H1 (cell line): ENCODE measurements around the gene PPFIBP2. TPM values are rescaled to one million over a fixed set of nuclear protein-coding genes. Genes with fewer than 3 reads are reported as not detected.
A peak's percentile ranks its signal among the peaks of the same experiment; 100 is the strongest.

Experiments used
- CTCF ChIA-PET: fragments of 300-600 bp; sonication (Branson Sonifier 250); formaldehyde crosslinking; loops from one replicate; lab custom pipeline; 2021; ENCODE audit not compliant: partially characterized antibody; lab: Charles Lee
- POLR2A ChIA-PET: fragments of 300-600 bp; sonication (Branson Sonifier 250); formaldehyde crosslinking; loops from one replicate; lab custom pipeline; 2021; ENCODE audit warnings: inconsistent platforms; ENCODE audit not compliant: partially characterized antibody; lab: Charles Lee
- DNase-seq, 2 experiments: peaks; one replicate each; pipeline versions ENCODE4 v3.0.0 to v3.0.0-alpha.2; 2010 to 2022; ENCODE audit warnings: low spot score in 2 of 2, low read depth in 1 of 2, mixed read lengths in 1 of 2
- FAIRE-seq: peaks from 2 replicates; lab custom pipeline; 2011; peaks lifted over from hg19 to GRCh38; lab: Jason Lieb, UNC
- H2AFZ ChIP-seq: 2 replicates; pipeline ENCODE4 v1.8.1; 2012; ENCODE audit warnings: low read length, inconsistent platforms
- H2AK5ac ChIP-seq: 2 replicates; pipeline ENCODE4 v1.6.1; 2013; ENCODE audit warnings: low read depth, low read length
- H2BK120ac ChIP-seq: replicated peaks from 2 replicates; pipeline ENCODE3; 2013; ENCODE audit warnings: low read depth, low read length, inconsistent platforms
- H2BK12ac ChIP-seq: 2 replicates; pipeline ENCODE4 v1.6.1; 2013; ENCODE audit warnings: low read depth, low read length
- H2BK15ac ChIP-seq: 2 replicates; pipeline ENCODE4 v1.6.1; 2013; ENCODE audit warnings: low read length
- H2BK20ac ChIP-seq: 2 replicates; pipeline ENCODE4 v1.6.1; 2013; ENCODE audit warnings: low read length
- H2BK5ac ChIP-seq: 2 replicates; pipeline ENCODE4 v1.6.1; 2013; ENCODE audit warnings: low read depth, low read length
- H3K14ac ChIP-seq: 2 replicates; pipeline ENCODE4 v1.6.1; 2013; ENCODE audit warnings: inconsistent platforms; ENCODE audit not compliant: insufficient read length
- H3K18ac ChIP-seq: 2 replicates; pipeline ENCODE4 v1.6.1; 2013; ENCODE audit warnings: low read length; ENCODE audit errors: extremely low read depth
- H3K23ac ChIP-seq: 2 replicates; pipeline ENCODE4 v1.6.1; 2013; ENCODE audit warnings: inconsistent platforms; ENCODE audit not compliant: insufficient read length
- H3K23me2 ChIP-seq: 2 replicates; pipeline ENCODE4 v1.6.1; 2013; ENCODE audit warnings: low read depth, low read length
- H3K27ac ChIP-seq: 2 replicates; pipeline ENCODE4 v1.6.1; 2011; ENCODE audit warnings: low read depth, low read length, inconsistent platforms
- H3K27me3 ChIP-seq, 4 experiments: replicated peaks in 1 of 4; 1 replicate in 1 of 4; 2 replicates in 3 of 4; pipeline versions ENCODE4 v1.6.1 to v1.8.1; 2011 to 2013; ENCODE audit warnings: low read length in 3 of 4, mild to moderate bottlenecking in 3 of 4, inconsistent platforms in 2 of 4, mixed read lengths in 2 of 4, moderate library complexity in 1 of 4; ENCODE audit not compliant: control insufficient read depth in 3 of 4, insufficient read depth in 3 of 4; ENCODE audit errors: extremely low read depth in 1 of 4
- H3K36me3 ChIP-seq, 4 experiments: 2 replicates each; pipeline versions ENCODE4 v1.6.1 to v1.8.1; 2011 to 2013; ENCODE audit warnings: mild to moderate bottlenecking in 4 of 4, low read length in 3 of 4, moderate library complexity in 2 of 4, control low read depth in 1 of 4, inconsistent platforms in 1 of 4; ENCODE audit not compliant: insufficient read depth in 4 of 4, control insufficient read depth in 2 of 4
- H3K4ac ChIP-seq: replicated peaks from 2 replicates; pipeline ENCODE3; 2013; ENCODE audit warnings: low read length, low read depth, mixed read lengths, inconsistent platforms; ENCODE audit not compliant: insufficient read length
- H3K4me1 ChIP-seq, 4 experiments: replicated peaks in 1 of 4; 1 replicate in 1 of 4; 2 replicates in 3 of 4; pipeline versions ENCODE4 v1.6.1 to v1.8.1; 2011 to 2013; ENCODE audit warnings: low read length in 3 of 4, inconsistent platforms in 2 of 4, mixed read lengths in 1 of 4; ENCODE audit not compliant: insufficient read depth in 4 of 4, control insufficient read depth in 3 of 4
- H3K4me2 ChIP-seq, 2 experiments: 2 replicates each; pipeline versions ENCODE4 v1.6.1 to v1.8.1; 2011 to 2013; ENCODE audit warnings: low read depth in 2 of 2, low read length in 2 of 2, control low read depth in 1 of 2, inconsistent platforms in 1 of 2, mild to moderate bottlenecking in 1 of 2; ENCODE audit not compliant: insufficient read depth in 1 of 2
- H3K4me3 ChIP-seq, 4 experiments: fragments of 200-600, 300-600 bp in 1 of 4; sonication (generic), shearing (Covaris generic), sonication (Bioruptor Twin) in 1 of 4; 2 replicates each; pipeline versions ENCODE4 v1.5.1 to v1.8.1; 2011 to 2016; ENCODE audit warnings: low read length in 4 of 4, low read depth in 3 of 4, control low read depth in 2 of 4, inconsistent platforms in 2 of 4, mild to moderate bottlenecking in 2 of 4, mixed read lengths in 1 of 4, moderate library complexity in 1 of 4; ENCODE audit not compliant: insufficient read depth in 2 of 4; ENCODE audit errors: extremely low read depth in 1 of 4
- H3K56ac ChIP-seq: replicated peaks from 2 replicates; pipeline ENCODE3; 2013; ENCODE audit warnings: low read depth, mild to moderate bottlenecking, mixed read lengths, low read length, inconsistent platforms; ENCODE audit not compliant: insufficient read length
- H3K79me1 ChIP-seq: 2 replicates; pipeline ENCODE4 v1.6.1; 2013; ENCODE audit warnings: low read depth, low read length, control low read depth
- H3K79me2 ChIP-seq, 2 experiments: 2 replicates each; pipeline versions ENCODE4 v1.6.1 to v1.8.1; 2012 to 2013; ENCODE audit warnings: low read length in 2 of 2, mild to moderate bottlenecking in 2 of 2, inconsistent platforms in 1 of 2; ENCODE audit not compliant: insufficient read depth in 2 of 2, control insufficient read depth in 1 of 2
- H3K9ac ChIP-seq, 4 experiments: replicated peaks in 1 of 4; 1 replicate in 1 of 4; 2 replicates in 3 of 4; pipeline versions ENCODE4 v1.6.1 to v1.8.1; 2011 to 2013; ENCODE audit warnings: low read depth in 3 of 4, low read length in 3 of 4, control low read depth in 2 of 4, mild to moderate bottlenecking in 2 of 4, moderate library complexity in 2 of 4, inconsistent platforms in 1 of 4; ENCODE audit errors: extremely low read depth in 1 of 4
- H3K9me3 ChIP-seq, 2 experiments: 2 replicates each; pipeline versions ENCODE4 v1.6.1 to v1.8.1; 2012 to 2013; ENCODE audit warnings: mild to moderate bottlenecking in 2 of 2, moderate library complexity in 2 of 2, control low read depth in 1 of 2, inconsistent platforms in 1 of 2, low read depth in 1 of 2, low read length in 1 of 2, mixed read lengths in 1 of 2; ENCODE audit not compliant: insufficient read depth in 2 of 2
- H4K20me1 ChIP-seq, 2 experiments: replicated peaks in 1 of 2; 2 replicates each; pipeline versions ENCODE3 to v1.8.1; 2011 to 2013; ENCODE audit warnings: inconsistent platforms in 2 of 2, low read length in 2 of 2, mild to moderate bottlenecking in 1 of 2; ENCODE audit not compliant: insufficient read depth in 2 of 2, control insufficient read depth in 1 of 2
- H4K5ac ChIP-seq: 2 replicates; pipeline ENCODE4 v1.6.1; 2013; ENCODE audit warnings: low read length, low read depth, mixed read lengths, inconsistent platforms; ENCODE audit not compliant: insufficient read length
- H4K8ac ChIP-seq: 2 replicates; pipeline ENCODE4 v1.8.0; 2013; ENCODE audit warnings: mild to moderate bottlenecking, moderate library complexity, low read length, inconsistent platforms; ENCODE audit not compliant: insufficient read depth; ENCODE audit errors: extremely low read depth
- H4K91ac ChIP-seq: replicated peaks from 2 replicates; pipeline ENCODE3; 2013; ENCODE audit warnings: low read length, mixed read lengths, inconsistent platforms; ENCODE audit not compliant: insufficient read length
- ASH2L ChIP-seq: fragments of 200-600, 300-600 bp; sonication (generic); IDR thresholded peaks from one replicate; pipeline ENCODE4 v1.7.1; 2017; ENCODE audit warnings: low read length
- CHD2 ChIP-seq: IDR thresholded peaks from 2 replicates; pipeline ENCODE4 v1.6.1; 2012; ENCODE audit warnings: low read length, improper control_type of control experiment
- GTF2F1 ChIP-seq: IDR thresholded peaks from 2 replicates; pipeline ENCODE4 v1.6.1; 2012; ENCODE audit warnings: low read depth, low read length, improper control_type of control experiment, borderline replicate concordance
- JUN ChIP-seq: IDR thresholded peaks from 2 replicates; pipeline ENCODE4 v1.6.1; 2011; ENCODE audit warnings: low read depth, mild to moderate bottlenecking, improper control_type of control experiment, low read length
- RFX5 ChIP-seq: IDR thresholded peaks from 2 replicates; pipeline ENCODE4 v1.6.1; 2011; ENCODE audit warnings: low read depth, low read length, improper control_type of control experiment, borderline replicate concordance
- WGBS, 2 experiments: shearing (Covaris generic) in 1 of 2; methylation state at CpG; one replicate each; pipeline versions ENCODE4 v1.1.6 to v1.1.7; 2013 to 2015; ENCODE audit warnings: low lambda C conversion rate in 2 of 2, mixed read lengths in 2 of 2, inconsistent platforms in 1 of 2, low coverage in 1 of 2, missing lambda C conversion rate in 1 of 2; ENCODE audit not compliant: insufficient replicate concordance in 2 of 2, insufficient coverage in 1 of 2, insufficient read length in 1 of 2; ENCODE audit errors: extremely low coverage in 1 of 2, missing lambda C conversion rate in 1 of 2; 5-methylcytosine and 5-hydroxymethylcytosine counted together
- polyA plus RNA-seq, 7 experiments: library from polyadenylated mRNA; depleted of rRNA in 3 of 7; stranded (reverse) in 5 of 7; unstranded in 2 of 7; fragments of >200 nt in 5 of 7; fragments of 200-250 nt in 2 of 7; gene quantifications; 1 replicate in 5 of 7; 2 replicates in 1 of 7; 4 replicates in 1 of 7; pipeline versions ENCODE4 v1.2.1 to v1.2.3, GENCODE V29; 2011 to 2013; ENCODE audit warnings: missing spikeins in 2 of 7, mixed read lengths in 2 of 7
- total RNA-seq: library from RNA; stranded (reverse); fragmentation: NEBNext Ultra II Directional; extraction: Animal tissue kit (Norgen Biotek cat#: 25700); gene quantifications from 2 replicates; pipeline ENCODE4 v1.2.1, GENCODE V29; 2021

The PPFIBP2 gene
- total and polyA plus RNA-seq, 2 of the 8 experiments (the other 6 are each of a cell fraction or from before 2014, with no cell fraction given), result 5.5 to 9.8 TPM

- Histone ChIP-seq H3K79me1 (no peaks in the 10 kb centered on the region), H3K18ac (no peak overlapping the region), H2BK120ac (no peak overlapping the region), H3K27me3 (no peaks in the 10 kb centered on the region), H3K9me3 (no peaks in the 10 kb centered on the region), H3K56ac (no peak overlapping the region), H3K14ac (no peak overlapping the region), H3K79me2 (no peaks in the 10 kb centered on the region), H2BK5ac (no peak overlapping the region), H4K8ac (no peak overlapping the region), H3K4me3 (no peak overlapping the region), H3K9ac (no peak overlapping the region), H2BK20ac (no peak overlapping the region), H2BK15ac (no peak overlapping the region), H3K4me2 (no peak overlapping the region), H3K36me3 (no peaks in the 10 kb centered on the region), H4K5ac (no peak overlapping the region), H3K4ac (no peak overlapping the region), H3K23ac (no peak overlapping the region), H3K27ac (no peak overlapping the region), H2AFZ (no peak overlapping the region), H2AK5ac (0 out of 2 replicates have a peak overlapping the region, but pooled peaks have one; percentile 24), H4K20me1 (no peaks in the 10 kb centered on the region), H2BK12ac (no peak overlapping the region), H3K4me1 (no peaks in the 10 kb centered on the region), H3K23me2 (no peaks in the 10 kb centered on the region), H4K91ac (no peak overlapping the region)
- no peak for DNase-seq
- ChIA-PET POLR2A (no interaction called here), CTCF (interaction anchor here (0.6 to 1.2 kb wide), 4 partner anchors 54 to 373 kb away, joined by 3 to 4 read pairs (median 3); no protein-coding TSS in a partner anchor)
- WGBS, 2 experiments, result 90% methylated on average over 5 of the region's 5 CpGs; no CpG with 5 or more reads in 1 of the 2 experiments
- no peak for FAIRE-seq
- TF ChIP-seq ASH2L (no peak), RFX5 (no peak), JUN (no peak), CHD2 (no peak), GTF2F1 (no peak)
These were observed 44.4 kb upstream of the PPFIBP2 start for GRCh38 chr11:7469351-7469865.
